Fibroblast of lung (primary cell): ENCODE results near the gene MPC1L. TPM values are rescaled to one million over a fixed set of nuclear protein-coding genes. Genes with fewer than 3 reads are reported as not detected.

Experiments
- DNase-seq, 2 donors: peaks; one replicate each; pipeline versions ENCODE4 v3.0.0 to v3.0.0-alpha.2; 2010; ENCODE audit warnings: low read depth in 2 of 2
- H2AFZ ChIP-seq: 2 replicates; pipeline ENCODE4 v1.5.1; 2012; ENCODE audit warnings: low read length, control low read depth, inconsistent platforms
- H3K27ac ChIP-seq: 2 replicates; pipeline ENCODE4 v1.5.1; 2011; ENCODE audit warnings: low read length, control low read depth; ENCODE audit not compliant: insufficient read depth
- H3K27me3 ChIP-seq: 2 replicates; pipeline ENCODE4 v1.5.1; 2011; ENCODE audit warnings: mild to moderate bottlenecking, low read length; ENCODE audit not compliant: control insufficient read depth, insufficient read depth
- H3K36me3 ChIP-seq: 2 replicates; pipeline ENCODE4 v1.5.1; 2011; ENCODE audit warnings: low read length; ENCODE audit not compliant: control insufficient read depth, insufficient read depth
- H3K4me1 ChIP-seq: 2 replicates; pipeline ENCODE4 v1.5.1; 2011; ENCODE audit warnings: low read length; ENCODE audit not compliant: control insufficient read depth, insufficient read depth; ENCODE audit errors: extremely low read depth
- H3K4me2 ChIP-seq: 2 replicates; pipeline ENCODE4 v1.5.1; 2011; ENCODE audit warnings: low read length, control low read depth; ENCODE audit not compliant: insufficient read depth; ENCODE audit errors: extremely low read depth
- H3K4me3 ChIP-seq, 4 experiments: fragments of 200-600 bp in 1 of 4; sonication (generic) in 1 of 4; replicated peaks in 1 of 4; 2 replicates each; pipeline ENCODE4 v1.5.1; 2011 to 2016; ENCODE audit warnings: low read length in 4 of 4, low read depth in 3 of 4, mild to moderate bottlenecking in 3 of 4, control low read depth in 2 of 4, inconsistent platforms in 1 of 4, mixed read lengths in 1 of 4; ENCODE audit not compliant: insufficient read depth in 1 of 4; ENCODE audit errors: control extremely low read depth in 1 of 4
- H3K79me2 ChIP-seq: 2 replicates; pipeline ENCODE4 v1.5.1; 2012; ENCODE audit warnings: mild to moderate bottlenecking, low read length, inconsistent platforms; ENCODE audit not compliant: control insufficient read depth, insufficient read depth
- H3K9ac ChIP-seq: 2 replicates; pipeline ENCODE4 v1.5.1; 2011; ENCODE audit warnings: mild to moderate bottlenecking, low read length, control low read depth; ENCODE audit not compliant: insufficient read depth
- H3K9me3 ChIP-seq: 2 replicates; pipeline ENCODE4 v1.5.1; 2012; ENCODE audit warnings: low read depth, low read length; ENCODE audit not compliant: control insufficient read depth, insufficient read depth
- H4K20me1 ChIP-seq: 2 replicates; pipeline ENCODE4 v1.5.1; 2011; ENCODE audit warnings: low read length; ENCODE audit not compliant: control insufficient read depth, insufficient read depth; ENCODE audit errors: extremely low read depth
- EZH2 ChIP-seq: IDR thresholded peaks from 2 replicates; pipeline ENCODE4 v1.5.1; 2012; ENCODE audit warnings: low read length, control low read depth, mild to moderate bottlenecking; ENCODE audit errors: missing control alignments
- polyA plus RNA-seq, 2 donors: library from polyadenylated mRNA; depleted of rRNA in 1 of 2; stranded (reverse) in 1 of 2; unstranded in 1 of 2; fragments of >200 nt; gene quantifications; 2 replicates each; pipeline ENCODE4 v1.2.1, GENCODE V29; 2011 to 2012; ENCODE audit warnings: missing spikeins in 1 of 2
- total RNA-seq: library from RNA; depleted of rRNA; stranded (reverse); fragments of >200 nt; gene quantifications from 2 replicates; pipeline ENCODE4 v1.2.1, GENCODE V29; 2014
- TF ChIP-seq, protein P1 (sequence below), 2 donors: IDR thresholded peaks in 1 of 2; conservative IDR thresholded peaks in 1 of 2; 1 replicate in 1 of 2; 2 replicates in 1 of 2; pipeline ENCODE4 v1.5.1; 2011 to 2012; ENCODE audit warnings: low read length in 2 of 2, control low read depth in 1 of 2, inconsistent platforms in 1 of 2, low read depth in 1 of 2, mild to moderate bottlenecking in 1 of 2

Gene MPC1L
- total and polyA plus RNA-seq, 2 donors (not counting 1 experiment from before 2014, with no cell fraction given) = not detected

DNA sequence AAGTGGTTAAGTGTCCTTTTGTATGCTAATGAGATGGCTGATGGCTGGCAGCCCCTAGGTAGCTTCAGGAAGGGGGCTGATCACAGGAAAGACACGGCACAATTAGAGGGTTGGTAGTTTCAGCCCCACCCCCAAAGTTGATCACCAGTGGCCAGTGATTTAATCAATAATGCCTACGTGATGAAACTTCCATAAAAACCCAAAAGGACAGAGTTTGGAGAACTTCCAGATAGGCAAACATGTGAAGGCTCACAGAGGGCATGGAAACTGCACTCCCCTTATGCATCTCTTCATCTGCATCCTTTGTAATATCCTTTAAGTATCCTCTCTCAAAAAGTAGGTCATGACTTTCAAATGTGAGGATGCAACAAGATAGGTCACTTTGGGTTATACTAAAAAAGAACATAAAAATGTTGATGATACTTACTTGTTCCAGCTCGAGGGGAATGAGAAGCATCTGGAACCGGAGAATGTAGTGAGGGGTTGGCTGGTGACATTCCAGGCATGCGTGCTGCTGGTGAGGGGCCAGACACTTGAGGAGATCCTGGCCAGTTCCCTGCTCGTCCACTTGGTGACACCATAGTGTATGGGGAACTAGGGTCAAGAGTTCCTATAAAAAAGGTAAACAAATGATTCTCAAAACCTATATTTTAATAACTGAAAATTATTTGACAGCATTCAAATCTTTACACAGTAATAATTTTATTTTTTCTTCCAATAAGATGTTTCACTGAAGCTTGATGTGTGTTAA, 40.8 kb downstream of the MPC1L start:
- H3K27me3 ChIP-seq = no peaks in the 10 kb centered on the region
- H3K9ac ChIP-seq = no peak overlapping the region
- H3K79me2 ChIP-seq = no peaks in the 10 kb centered on the region
- TF ChIP-seq, protein P1, sequence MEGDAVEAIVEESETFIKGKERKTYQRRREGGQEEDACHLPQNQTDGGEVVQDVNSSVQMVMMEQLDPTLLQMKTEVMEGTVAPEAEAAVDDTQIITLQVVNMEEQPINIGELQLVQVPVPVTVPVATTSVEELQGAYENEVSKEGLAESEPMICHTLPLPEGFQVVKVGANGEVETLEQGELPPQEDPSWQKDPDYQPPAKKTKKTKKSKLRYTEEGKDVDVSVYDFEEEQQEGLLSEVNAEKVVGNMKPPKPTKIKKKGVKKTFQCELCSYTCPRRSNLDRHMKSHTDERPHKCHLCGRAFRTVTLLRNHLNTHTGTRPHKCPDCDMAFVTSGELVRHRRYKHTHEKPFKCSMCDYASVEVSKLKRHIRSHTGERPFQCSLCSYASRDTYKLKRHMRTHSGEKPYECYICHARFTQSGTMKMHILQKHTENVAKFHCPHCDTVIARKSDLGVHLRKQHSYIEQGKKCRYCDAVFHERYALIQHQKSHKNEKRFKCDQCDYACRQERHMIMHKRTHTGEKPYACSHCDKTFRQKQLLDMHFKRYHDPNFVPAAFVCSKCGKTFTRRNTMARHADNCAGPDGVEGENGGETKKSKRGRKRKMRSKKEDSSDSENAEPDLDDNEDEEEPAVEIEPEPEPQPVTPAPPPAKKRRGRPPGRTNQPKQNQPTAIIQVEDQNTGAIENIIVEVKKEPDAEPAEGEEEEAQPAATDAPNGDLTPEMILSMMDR (conservative IDR thresholded peaks at IDR 0.05 in 1 of 2, IDR thresholded peaks at IDR 0.05 in 1 of 2; ENCODE audit: low read depth in 1 of 2, low read length in 2 of 2) = peak; percentile 36 to 53
- TF ChIP-seq EZH2 = no peak
- no peaks in the 10 kb centered on the region for H3K4me1 ChIP-seq
- H4K20me1 ChIP-seq = no peaks in the 10 kb centered on the region
- no peak overlapping the region for H2AFZ ChIP-seq
- H3K4me3 ChIP-seq = no peak overlapping the region
- H3K36me3 ChIP-seq = peaks cover 2% of the 10 kb centered on the region
- no peaks in the 10 kb centered on the region for H3K9me3 ChIP-seq
- DNase-seq = peak; percentile 18 to 42
- no peak overlapping the region for H3K27ac ChIP-seq
- no peak overlapping the region for H3K4me2 ChIP-seq

DNA sequence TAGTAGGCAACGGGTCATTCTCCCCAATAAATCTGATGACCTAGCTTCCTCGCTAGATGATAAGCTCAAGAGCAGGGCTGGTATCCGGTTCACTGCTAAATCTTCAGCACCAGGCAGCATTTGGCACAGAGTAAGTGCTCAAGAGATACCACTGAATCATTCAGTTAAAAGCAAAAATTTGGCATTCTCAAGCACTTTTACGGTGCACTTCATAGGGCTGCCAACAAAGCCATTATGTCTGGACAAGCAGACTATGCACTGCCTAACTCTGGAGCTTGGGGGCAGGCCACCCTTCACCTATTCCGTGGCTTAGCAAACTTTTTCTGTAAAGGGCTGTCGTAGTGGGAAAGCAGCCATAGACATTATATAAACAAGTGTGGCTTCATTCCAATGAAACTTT, 47.9 kb downstream of the MPC1L start:
- peak in 1 of 2 donors; percentile 21 for DNase-seq

More for the DNA sequence above, 47.9 kb downstream of the MPC1L start:
- H3K4me1 ChIP-seq = no peaks in the 10 kb centered on the region
- H3K27me3 ChIP-seq = no peaks in the 10 kb centered on the region
- H3K36me3 ChIP-seq = no peaks in the 10 kb centered on the region
- no peak overlapping the region for H3K4me2 ChIP-seq
- no peaks in the 10 kb centered on the region for H4K20me1 ChIP-seq
- no peak for TF ChIP-seq EZH2
- TF ChIP-seq, protein P1 (conservative IDR thresholded peaks at IDR 0.05 in 1 of 2, IDR thresholded peaks at IDR 0.05 in 1 of 2; ENCODE audit: low read depth in 1 of 2, low read length in 2 of 2) = no peak
- H3K79me2 ChIP-seq = no peaks in the 10 kb centered on the region
- no peak overlapping the region for H3K4me3 ChIP-seq
- H3K27ac ChIP-seq = no peak overlapping the region
- H3K9ac ChIP-seq = no peak overlapping the region
- H2AFZ ChIP-seq = no peak overlapping the region
- no peaks in the 10 kb centered on the region for H3K9me3 ChIP-seq

Other genes starting within 250 kb of the MPC1L start
- 130 and 164 TPM in 2 replicates for gene ATP6AP2, start 42.5 kb upstream of the MPC1L start, total RNA-seq
- 314 and 510 TPM in 2 replicates for gene ATP6AP2, start 42.5 kb upstream of the MPC1L start, polyA plus RNA-seq
- gene CXorf38, start 24.1 kb downstream of the MPC1L start, total RNA-seq = 6.2 and 12.4 TPM in 2 replicates
- 11.5 and 14.7 TPM in 2 replicates for gene CXorf38, start 24.1 kb downstream of the MPC1L start, polyA plus RNA-seq
- 8.5 and 18.3 TPM in 2 replicates for gene MED14, start 112.1 kb downstream of the MPC1L start, total RNA-seq
- 26.6 and 31.3 TPM in 2 replicates for gene MED14, start 112.1 kb downstream of the MPC1L start, polyA plus RNA-seq